Hematopoietic multipotent progenitor cell treated with erythropoietin and hydrocortisone succinate and interleukin-3 and kit ligand, for 6 days (in vitro differentiated cells): ENCODE data around the gene LTA.
"Not testable (repeated sequence)": the region's sequence is repeated elsewhere in the genome, so short reads cannot be mapped to it uniquely, and the experiment has no call there.

ENCODE experiments used
- DNase-seq: peaks from one replicate; pipeline ENCODE4 v3.0.0-alpha.2; 2015

The LTA gene

DNA sequence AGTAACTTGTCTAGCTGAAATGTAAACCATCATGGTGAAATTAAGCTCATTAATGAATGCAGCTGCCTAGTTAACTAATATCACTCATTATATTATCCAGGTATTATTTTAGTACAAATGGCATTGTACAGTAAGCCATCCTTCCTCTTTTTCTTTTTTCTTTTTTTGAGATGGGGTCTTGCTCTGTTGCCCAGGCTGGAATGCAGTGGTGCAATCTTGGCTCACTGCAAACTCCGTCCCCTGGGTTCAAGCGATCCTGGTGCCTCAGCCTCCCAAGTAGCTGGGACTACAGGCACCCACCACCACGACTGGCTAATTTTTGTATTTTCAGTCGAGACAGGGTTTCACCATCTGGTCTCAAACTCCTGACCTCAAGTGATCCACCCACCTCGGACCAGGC is 18.6 kb downstream of the LTA start:
- not testable (repeated sequence) for DNase-seq

DNA sequence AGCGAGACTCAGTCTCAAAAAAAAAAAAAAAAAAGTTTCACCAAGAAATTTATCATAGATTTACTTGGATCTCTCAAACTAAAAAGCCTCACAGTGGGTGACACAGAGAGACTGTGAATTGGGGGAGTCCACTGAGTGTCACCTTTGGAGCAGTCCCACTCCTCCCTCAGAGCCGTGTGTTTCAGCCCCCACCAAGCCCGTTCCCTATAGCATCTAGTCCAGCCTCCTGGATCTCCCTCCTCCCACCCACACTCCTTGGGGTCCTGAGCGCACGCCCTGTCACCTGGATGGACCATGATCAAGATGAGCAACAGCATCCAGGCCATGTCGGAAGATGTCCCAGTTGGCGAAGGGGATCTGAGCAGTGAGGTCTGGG is 20.3 kb downstream of the LTA start:
- no peak for DNase-seq

DNA sequence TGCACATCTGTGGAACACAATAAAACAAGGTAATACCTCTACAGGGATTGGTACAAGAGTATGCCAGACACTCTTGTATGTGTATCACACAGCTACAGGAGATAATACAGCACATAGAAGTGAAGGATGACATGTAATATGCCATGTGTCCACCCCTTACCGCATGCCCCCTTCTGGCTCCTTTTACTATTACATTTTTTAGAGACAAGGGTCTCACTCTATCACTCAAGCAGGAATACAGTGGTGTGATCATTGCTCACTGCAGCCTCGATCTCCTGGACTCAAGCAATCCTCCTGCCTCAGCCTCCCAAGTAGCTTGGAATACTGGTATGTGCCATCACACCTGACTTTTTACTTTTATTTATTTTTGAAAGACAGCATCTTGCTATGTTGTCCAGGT is 24.9 kb downstream of the LTA start:
- DNase-seq = peak; percentile 88

DNA sequence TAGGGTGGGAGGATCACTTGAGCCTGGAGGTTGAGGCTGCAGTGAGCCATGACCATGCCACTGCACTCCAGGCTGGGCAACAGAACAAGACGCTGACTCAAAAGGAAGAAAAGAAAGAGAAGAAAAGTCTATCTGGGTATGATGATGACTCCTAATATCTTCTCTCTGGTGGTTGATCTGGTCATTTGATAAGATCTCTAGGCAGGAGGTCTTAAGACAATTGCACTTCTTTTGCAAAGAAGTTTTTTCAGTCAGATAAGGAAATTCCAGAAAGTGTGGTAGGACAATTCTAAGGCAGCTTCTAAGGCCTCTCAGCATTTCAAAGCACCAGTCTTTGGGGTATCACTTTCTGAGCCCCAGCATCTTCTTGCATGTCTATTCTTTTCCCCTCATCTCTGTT is 35.2 kb downstream of the LTA start:
- DNase-seq = no peak

DNA sequence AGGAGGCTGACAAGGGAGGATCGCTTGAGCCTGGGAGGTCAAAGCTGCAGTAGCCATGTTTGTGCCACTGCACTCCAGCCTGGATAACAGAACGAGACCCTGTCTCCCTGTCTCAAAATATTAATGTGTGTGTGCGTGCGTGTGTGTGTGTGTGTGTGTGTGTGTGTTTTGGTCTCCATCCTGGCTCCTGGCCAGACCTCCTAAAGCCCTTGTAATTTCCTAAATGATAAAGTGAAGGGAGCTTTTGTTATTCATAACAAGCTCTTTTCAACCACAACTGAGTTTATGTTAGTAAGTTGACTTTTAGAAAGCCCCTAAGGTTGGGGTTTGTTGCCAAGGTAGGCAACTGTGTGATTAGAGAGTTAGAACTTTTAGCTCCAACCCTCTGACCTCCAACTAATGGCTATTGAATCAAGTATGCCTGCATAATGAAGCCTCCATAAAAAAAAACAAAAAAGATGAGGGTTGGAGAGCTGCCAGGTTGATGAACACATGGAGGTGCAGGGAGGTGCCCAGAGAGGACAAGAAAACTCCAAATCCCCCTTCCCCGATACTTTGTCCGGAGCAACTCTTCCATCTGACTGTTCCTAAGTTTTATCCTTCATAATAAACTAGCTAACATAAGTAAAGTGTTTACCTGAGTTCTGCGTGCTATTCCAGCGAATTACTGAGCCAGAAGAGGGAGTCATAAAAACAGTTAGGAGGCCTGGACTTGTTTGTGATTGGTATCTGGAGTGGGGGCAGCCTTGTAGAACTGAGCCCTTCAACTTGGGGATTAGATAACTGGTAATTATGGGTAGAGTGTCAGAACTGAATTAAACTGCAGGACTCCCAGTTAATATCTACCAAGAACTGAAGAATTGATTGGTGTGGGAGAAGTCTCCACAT is 37.7 kb downstream of the LTA start:
- peak; percentile 71 for DNase-seq

DNA sequence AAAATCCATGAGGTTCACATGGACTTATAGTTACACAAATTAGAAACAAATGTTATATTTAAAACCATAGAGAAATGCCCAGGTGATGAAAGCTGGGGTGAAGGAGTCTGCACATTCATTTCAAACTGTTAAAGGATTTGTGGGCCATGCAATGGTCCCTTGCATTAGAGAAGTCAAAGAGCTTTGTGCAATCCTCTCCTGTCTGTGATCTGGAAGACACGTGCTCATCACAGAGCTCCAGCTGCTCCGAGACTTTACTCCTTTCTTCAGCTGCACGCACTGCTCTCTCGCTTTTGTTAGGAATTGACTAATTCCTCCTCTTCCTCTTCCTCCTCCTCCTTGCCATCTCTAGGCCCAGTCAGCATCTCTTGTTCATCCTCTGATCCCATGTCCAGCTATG is 38.9 kb downstream of the LTA start:
- DNase-seq = no peak

DNA sequence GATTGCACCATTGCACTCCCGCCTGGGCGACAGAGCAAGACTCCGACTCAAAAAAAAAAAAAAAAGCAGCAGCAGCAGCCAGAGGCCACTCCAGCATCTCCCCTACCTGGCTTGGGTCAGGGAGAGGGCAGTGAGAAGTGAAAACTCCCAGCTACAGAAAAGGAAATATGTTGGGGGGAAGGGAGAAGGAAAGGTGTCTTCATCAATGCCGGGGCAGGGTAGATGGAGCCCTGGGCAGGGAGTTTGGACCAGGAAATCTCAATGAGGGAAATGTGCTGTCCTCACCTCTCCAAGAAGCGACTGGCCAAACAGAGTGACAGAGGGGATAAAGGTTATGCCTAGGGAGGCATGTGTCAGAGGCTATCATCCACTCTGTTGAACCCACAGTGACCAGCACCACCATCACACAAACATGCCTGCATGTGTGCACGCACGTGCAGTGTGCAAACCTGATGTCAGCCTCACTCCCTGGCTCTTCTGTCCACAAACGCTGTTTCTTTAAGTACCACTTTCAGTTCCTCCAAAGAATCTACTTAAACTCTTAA is 42.1 kb downstream of the LTA start:
- no peak for DNase-seq

DNA sequence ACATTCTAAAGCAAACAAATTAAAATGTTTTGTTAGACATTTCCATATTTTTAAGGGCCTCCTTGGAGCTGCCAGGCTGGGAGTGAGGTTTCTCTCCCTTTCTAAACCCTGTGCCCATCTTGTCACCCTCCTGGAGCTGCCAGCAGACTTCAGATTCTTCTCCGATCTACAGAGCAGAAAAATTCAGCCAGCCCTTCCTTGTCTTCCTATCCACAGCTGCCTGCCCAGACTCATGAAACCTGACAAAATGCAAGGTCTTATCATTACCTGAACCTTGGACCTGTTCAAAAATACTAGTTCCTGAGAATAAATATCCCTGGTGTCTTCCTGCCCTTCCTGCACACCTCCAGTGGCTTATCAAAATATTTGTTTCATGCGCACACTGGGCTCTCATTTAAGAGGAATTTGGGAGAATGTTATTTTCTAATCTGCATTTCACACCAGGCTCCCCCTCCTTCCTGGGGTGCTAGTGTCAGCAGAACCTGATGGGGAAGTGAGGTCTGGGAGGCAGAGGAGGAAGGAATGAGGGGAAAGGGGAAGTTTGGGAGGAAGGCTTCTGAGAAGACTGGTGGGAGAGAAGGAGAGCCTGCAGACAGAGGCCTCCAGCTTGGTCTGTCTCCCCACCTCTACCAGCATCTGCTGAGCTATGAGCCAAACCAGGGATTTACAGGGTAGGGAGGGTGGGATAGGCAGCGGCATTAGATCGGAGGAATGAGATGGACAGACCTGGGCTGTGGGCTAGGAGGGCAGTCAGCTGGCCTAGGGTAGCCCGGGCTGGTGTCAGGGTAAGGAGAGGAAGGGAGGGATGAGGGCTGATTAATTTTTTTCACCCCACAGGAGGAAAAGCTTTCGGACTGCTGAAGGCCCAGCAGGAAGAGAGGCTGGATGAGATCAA is 42.8 kb downstream of the LTA start, which contains the start of gene AIF1:
TSS of gene AIF1 (plus strand) at position 551 of the 895 bp plus-strand sequence. CDS start at position 647, 96 bp downstream.
- peak; percentile 32 for DNase-seq

DNA sequence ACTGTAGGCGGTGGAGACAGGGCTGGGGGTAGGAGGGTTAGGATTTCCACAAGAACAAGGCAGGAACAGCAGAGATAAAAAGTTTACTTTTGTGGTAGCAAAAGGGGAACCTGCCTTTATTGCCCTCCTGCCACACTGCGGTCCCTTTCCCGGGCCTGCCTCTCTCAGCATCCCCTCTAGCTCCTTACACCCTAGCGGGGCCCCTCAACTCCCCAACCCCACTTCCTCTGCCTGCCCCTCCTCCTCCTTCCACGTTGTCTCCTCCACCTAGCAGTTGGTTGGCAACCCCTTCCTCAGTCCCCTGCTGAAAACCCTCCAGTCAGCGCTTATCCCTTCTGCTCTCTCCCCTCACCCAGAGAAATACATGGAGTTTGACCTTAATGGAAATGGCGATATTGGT is 43.7 kb downstream of the LTA start:
- peak; percentile 71 for DNase-seq

DNA sequence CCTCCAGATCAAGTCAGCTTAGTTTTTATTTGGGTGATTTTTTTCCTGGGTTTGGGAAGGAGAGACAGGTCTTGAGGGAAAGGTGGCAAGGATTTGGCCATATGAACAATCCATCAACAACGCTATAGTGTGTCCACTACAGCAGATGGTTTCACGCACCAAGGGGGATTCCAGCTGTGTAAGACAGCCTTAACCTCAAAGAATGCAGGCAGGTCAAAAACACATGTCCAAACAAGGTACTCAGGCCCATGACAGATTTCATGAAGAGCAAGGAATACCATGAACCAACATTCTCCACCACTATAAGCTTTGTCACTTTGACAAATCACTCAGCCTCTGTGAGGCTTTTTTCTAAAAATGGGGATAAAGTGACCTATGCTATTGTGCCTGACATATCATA is 44.9 kb downstream of the LTA start:
- DNase-seq = no peak

DNA sequence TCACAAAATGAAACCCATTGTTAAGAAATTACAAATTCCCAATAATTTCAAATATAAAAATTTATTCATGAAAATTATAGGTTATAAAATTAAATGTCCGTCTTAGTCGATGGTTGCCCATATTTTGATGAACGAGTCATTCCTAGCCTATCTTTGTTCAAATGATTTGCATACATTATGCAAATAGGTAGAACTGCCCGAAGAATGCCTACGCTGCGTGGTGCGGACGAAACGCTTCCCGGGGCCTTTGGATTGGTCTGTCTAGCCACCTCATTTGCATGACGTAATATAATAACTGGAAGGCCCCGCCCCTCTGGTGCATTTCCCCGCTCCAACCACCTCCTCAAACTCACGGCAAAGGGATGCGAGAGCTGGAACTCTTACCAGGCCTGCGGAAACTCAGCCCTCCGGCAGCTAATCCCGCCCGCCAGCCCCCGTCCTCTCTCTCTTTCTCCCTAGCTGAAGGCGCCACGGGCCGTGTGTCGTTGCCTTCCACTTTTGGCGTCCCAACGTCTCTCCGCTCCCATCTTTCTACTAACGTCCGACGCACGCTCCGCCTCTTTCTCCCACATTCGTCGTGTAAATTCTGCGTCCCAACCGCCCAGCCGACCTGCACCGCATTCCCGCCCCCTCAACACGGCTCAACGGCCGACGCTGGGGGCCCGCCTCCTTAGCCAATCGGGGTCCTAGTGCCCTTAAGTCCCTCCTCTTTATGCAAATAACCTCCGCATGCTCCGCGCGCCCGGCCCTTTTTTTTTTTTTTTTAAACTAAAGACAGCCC is 47.9 kb downstream of the LTA start:
- peak; percentile 100 for DNase-seq

DNA sequence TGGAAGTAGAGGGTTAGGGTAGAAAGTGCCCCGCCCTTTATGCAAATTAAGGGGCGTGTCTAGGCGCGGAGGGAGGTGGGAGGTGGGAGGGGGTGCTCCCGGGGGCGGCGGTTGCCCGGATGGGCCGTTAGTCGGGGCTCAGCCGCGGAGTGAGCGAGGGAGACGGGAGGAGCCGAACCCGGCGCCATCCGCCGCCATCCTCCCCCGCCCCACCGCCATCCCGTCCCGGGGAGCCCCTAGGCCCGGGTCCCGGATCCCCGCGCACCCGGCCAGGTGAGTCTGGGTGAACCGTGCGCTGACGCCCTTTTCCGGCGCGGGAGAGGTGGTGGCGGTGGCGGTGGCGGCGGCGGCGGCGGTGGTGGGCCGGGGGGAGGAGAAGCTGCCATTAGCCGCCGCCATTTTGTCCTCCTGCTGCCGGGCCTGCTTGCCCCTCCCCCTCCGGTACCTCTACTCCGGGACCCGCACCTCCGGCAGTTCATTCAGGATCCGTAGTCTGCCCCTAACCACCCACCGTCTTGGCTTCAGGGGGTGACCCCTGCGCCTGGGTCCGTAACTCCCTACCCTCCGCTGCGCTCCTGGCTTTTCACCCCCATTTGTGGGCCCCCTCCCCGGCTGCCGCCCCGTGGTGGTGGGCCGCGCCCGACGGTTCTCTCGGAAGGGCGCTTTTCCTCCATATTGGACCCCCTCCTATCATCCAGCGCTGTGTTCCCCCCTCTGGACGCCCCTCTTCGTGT is 48.7 kb downstream of the LTA start, which contains the start of gene PRRC2A:
TSS of gene PRRC2A (plus strand) at position 130 of the 734 bp plus-strand sequence. CDS start 2,075 bp downstream, outside the sequence.
- DNase-seq = peak; percentile 91

DNA sequence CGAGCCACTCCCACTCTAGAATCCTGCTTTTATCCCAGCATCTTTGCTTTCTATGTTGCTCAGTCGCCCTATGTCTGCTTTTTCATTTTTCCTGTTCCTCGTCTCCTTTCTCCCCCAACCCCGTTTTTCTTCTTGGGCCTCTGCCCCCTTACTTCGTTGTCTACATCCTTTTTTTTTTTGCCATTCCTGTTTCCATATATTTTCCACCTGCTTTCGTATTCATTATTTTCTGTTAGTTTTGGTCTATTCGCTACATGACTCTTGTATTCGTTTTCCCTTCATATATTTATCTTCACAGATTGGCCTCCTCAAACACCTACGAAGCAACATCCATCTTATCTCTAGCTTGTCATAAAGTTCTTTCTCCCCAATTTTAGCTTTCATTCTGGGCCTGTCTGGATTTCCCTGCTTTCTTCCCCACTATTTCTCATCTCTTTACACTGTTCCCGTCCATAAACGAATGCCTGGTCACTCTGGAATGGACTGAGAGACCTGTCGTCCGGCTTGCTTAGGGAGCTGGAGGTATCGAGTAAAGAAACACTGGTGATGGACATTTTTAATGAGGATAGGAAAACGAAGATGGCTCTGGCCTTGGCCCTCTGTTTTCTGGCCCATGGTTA is 49.3 kb downstream of the LTA start:
- no peak for DNase-seq

DNA sequence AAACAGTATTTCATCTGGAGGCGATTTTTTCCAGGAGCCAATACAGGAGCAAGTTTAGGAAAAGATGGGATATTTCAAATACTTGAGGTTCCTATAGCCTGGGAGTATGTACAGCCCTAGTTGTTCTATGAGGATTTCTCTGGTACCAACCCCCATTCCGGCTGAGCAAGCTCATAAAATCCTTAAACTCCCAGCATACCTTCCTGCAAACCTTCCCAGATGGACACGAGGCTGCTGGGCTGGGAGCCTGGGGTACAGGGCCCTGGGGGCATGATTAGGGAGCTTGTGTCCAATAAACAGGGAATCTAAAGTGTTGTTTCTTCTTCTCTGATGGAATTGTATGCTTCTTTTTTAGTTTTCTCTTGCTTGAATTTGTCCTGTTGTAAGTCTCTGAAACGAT is 49.9 kb downstream of the LTA start:
- no peak for DNase-seq

DNA sequence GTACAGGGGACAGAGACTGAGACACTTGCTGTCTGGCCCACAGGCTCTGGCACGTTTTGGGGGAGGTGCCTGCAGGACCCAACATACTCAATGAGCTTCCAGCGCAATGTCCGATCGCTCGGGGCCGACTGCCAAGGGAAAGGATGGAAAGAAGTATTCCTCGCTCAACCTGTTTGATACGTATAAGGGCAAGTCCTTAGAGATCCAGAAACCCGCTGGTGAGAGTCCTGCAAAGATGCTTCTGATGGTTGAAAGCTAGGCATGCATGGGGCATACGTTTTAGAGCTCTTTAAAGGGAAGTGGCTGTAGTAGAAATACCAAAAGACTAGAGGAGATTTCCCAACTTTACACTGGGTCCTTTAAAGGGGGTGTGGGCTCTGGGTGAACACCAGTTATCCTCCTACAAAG is 50.6 kb downstream of the LTA start:
- peak; percentile 31 for DNase-seq
